Neuron (in vitro differentiated cells): ENCODE data around the gene SMIM24.

ENCODE experiments used
- H2AFZ ChIP-seq: one replicate; pipeline ENCODE4 v1.6.1; 2013; ENCODE audit warnings: low read depth, mild to moderate bottlenecking, inconsistent platforms, low read length, moderate library complexity
- H3K27me3 ChIP-seq: one replicate; pipeline ENCODE4 v1.6.1; 2013; ENCODE audit warnings: low read length; ENCODE audit not compliant: insufficient read depth
- H3K36me3 ChIP-seq: one replicate; pipeline ENCODE4 v1.6.1; 2013; ENCODE audit warnings: low read length; ENCODE audit not compliant: insufficient read depth
- H3K4me1 ChIP-seq: one replicate; pipeline ENCODE4 v1.6.1; 2013; ENCODE audit warnings: low read length; ENCODE audit not compliant: insufficient read depth
- H3K4me3 ChIP-seq: 2 replicates; pipeline ENCODE4 v1.5.1; 2013; ENCODE audit warnings: mild to moderate bottlenecking, low read length, moderate library complexity
- H3K9me3 ChIP-seq: one replicate; pipeline ENCODE4 v1.6.1; 2013; ENCODE audit warnings: low read length

The SMIM24 gene

GRCh38 chr19:3468211-3468610 lies 12.1 kb downstream of the SMIM24 start:
- Histone ChIP-seq H3K4me1 (no peaks in the 10 kb centered on the region), H3K4me3 (no peak overlapping the region), H3K27me3 (peaks cover 20% of the 10 kb centered on the region), H3K9me3 (peaks cover 3% of the 10 kb centered on the region), H2AFZ (no peak overlapping the region), H3K36me3 (no peaks in the 10 kb centered on the region)

- no peak overlapping the region for H2AFZ ChIP-seq
- no peaks in the 10 kb centered on the region for H3K36me3 ChIP-seq
- peaks cover 20% of the 10 kb centered on the region for H3K27me3 ChIP-seq
- H3K4me1 ChIP-seq, result no peaks in the 10 kb centered on the region
- no peak overlapping the region for H3K4me3 ChIP-seq
- H3K9me3 ChIP-seq, result peaks cover 3% of the 10 kb centered on the region
These were observed 12.7 kb downstream of the SMIM24 start for GRCh38 chr19:3467437-3468198.

GRCh38 chr19:3466635-3467034 lies 13.7 kb downstream of the SMIM24 start:
- no peaks in the 10 kb centered on the region for H3K4me1 ChIP-seq
- no peak overlapping the region for H2AFZ ChIP-seq
- no peak overlapping the region for H3K4me3 ChIP-seq
- H3K9me3 ChIP-seq, result peaks cover 3% of the 10 kb centered on the region
- peaks cover 20% of the 10 kb centered on the region for H3K27me3 ChIP-seq
- no peaks in the 10 kb centered on the region for H3K36me3 ChIP-seq

- H3K4me1 ChIP-seq, result no peaks in the 10 kb centered on the region
- H3K27me3 ChIP-seq, result peaks cover 13% of the 10 kb centered on the region
- H2AFZ ChIP-seq, result no peak overlapping the region
- no peak overlapping the region for H3K4me3 ChIP-seq
- no peaks in the 10 kb centered on the region for H3K36me3 ChIP-seq
- peaks cover 3% of the 10 kb centered on the region for H3K9me3 ChIP-seq
These were observed 14.8 kb downstream of the SMIM24 start for GRCh38 chr19:3465552-3465951.

- Histone ChIP-seq H3K36me3 (no peaks in the 10 kb centered on the region), H3K4me1 (no peaks in the 10 kb centered on the region), H3K4me3 (no peak overlapping the region), H3K27me3 (peaks cover 6% of the 10 kb centered on the region), H2AFZ (no peak overlapping the region), H3K9me3 (peaks cover 3% of the 10 kb centered on the region)
These were observed 15.6 kb downstream of the SMIM24 start for GRCh38 chr19:3464587-3465235.

- Histone ChIP-seq H3K4me1 (peaks cover 5% of the 10 kb centered on the region), H3K27me3 (no peaks in the 10 kb centered on the region), H3K9me3 (peaks cover 3% of the 10 kb centered on the region), H2AFZ (no peak overlapping the region), H3K4me3 (no peak overlapping the region), H3K36me3 (no peaks in the 10 kb centered on the region)
These were observed 16.4 kb downstream of the SMIM24 start for GRCh38 chr19:3463714-3464586.

GRCh38 chr19:3462991-3463713 lies 17.2 kb downstream of the SMIM24 start:
- H3K9me3 ChIP-seq, result peaks cover 3% of the 10 kb centered on the region
- H3K4me3 ChIP-seq, result no peak overlapping the region

GRCh38 chr19:3459965-3460582 lies 20.3 kb downstream of the SMIM24 start:
- peaks cover 19% of the 10 kb centered on the region for H3K27me3 ChIP-seq

More at GRCh38 chr19:3462991-3463713, 17.2 kb downstream of the SMIM24 start:
- Histone ChIP-seq H3K4me1 (peaks cover 13% of the 10 kb centered on the region), H2AFZ (no peak overlapping the region), H3K36me3 (no peaks in the 10 kb centered on the region), H3K27me3 (peaks cover 7% of the 10 kb centered on the region)

GRCh38 chr19:3459089-3459881 lies 21.0 kb downstream of the SMIM24 start:
- H3K27me3 ChIP-seq, result peaks cover 19% of the 10 kb centered on the region
- H3K4me1 ChIP-seq, result peaks cover 20% of the 10 kb centered on the region
- no peak overlapping the region for H2AFZ ChIP-seq
- H3K9me3 ChIP-seq, result no peaks in the 10 kb centered on the region
- H3K4me3 ChIP-seq, result no peak overlapping the region
- H3K36me3 ChIP-seq, result no peaks in the 10 kb centered on the region

More at GRCh38 chr19:3459965-3460582, 20.3 kb downstream of the SMIM24 start:
- Histone ChIP-seq H3K4me3 (no peak overlapping the region), H3K36me3 (no peaks in the 10 kb centered on the region), H2AFZ (no peak overlapping the region), H3K9me3 (no peaks in the 10 kb centered on the region), H3K4me1 (peaks cover 20% of the 10 kb centered on the region)

GRCh38 chr19:3458229-3459088 lies 21.9 kb downstream of the SMIM24 start:
- H3K4me3 ChIP-seq, result no peak overlapping the region
- peaks cover 19% of the 10 kb centered on the region for H3K27me3 ChIP-seq
- H3K36me3 ChIP-seq, result no peaks in the 10 kb centered on the region
- no peak overlapping the region for H2AFZ ChIP-seq
- no peaks in the 10 kb centered on the region for H3K9me3 ChIP-seq
- peaks cover 20% of the 10 kb centered on the region for H3K4me1 ChIP-seq

- no peaks in the 10 kb centered on the region for H3K9me3 ChIP-seq
- peaks cover 20% of the 10 kb centered on the region for H3K4me1 ChIP-seq
- H3K4me3 ChIP-seq, result no peak overlapping the region
- H2AFZ ChIP-seq, result no peak overlapping the region
- H3K36me3 ChIP-seq, result no peaks in the 10 kb centered on the region
- H3K27me3 ChIP-seq, result peaks cover 19% of the 10 kb centered on the region
These were observed 22.6 kb downstream of the SMIM24 start for GRCh38 chr19:3457528-3458228.
